Measurements from ENCODE around the gene INPP5D.

The INPP5D gene

GRCh38 chr2:233130024-233130423 is 69.9 kb downstream of the INPP5D start:
- no peak overlapping the region for H3K27ac ChIP-seq (ENCODE audit: low read depth, low read length)
- H3K9me2 ChIP-seq (replicated peaks; ENCODE audit: control insufficient read depth, low read length) = no peaks in the 10 kb centered on the region
- no peaks in the 10 kb centered on the region for H3K79me2 ChIP-seq (ENCODE audit: control insufficient read depth, low read length)
- no peaks in the 10 kb centered on the region for H4K20me1 ChIP-seq (ENCODE audit: control insufficient read depth, insufficient read depth, low read depth, low read length)
- H3K27me3 ChIP-seq (ENCODE audit: control insufficient read depth, low read length) = no peaks in the 10 kb centered on the region
- peaks cover 5% of the 10 kb centered on the region for H3K4me1 ChIP-seq (ENCODE audit: control insufficient read depth, low read length)
- no peak overlapping the region for H3K4me2 ChIP-seq (ENCODE audit: low read length)
- H3K36me3 ChIP-seq (ENCODE audit: control insufficient read depth, low read length) = peaks cover 73% of the 10 kb centered on the region
- no peak overlapping the region for H3K4me3 ChIP-seq (ENCODE audit: low read length)
- no peak for TF ChIP-seq EZH2phosphoT487 (IDR thresholded peaks at IDR 0.05; ENCODE audit: borderline replicate concordance, low read length)
- H3K9me3 ChIP-seq (ENCODE audit: control insufficient read depth, insufficient read depth, low read length) = no peaks in the 10 kb centered on the region
- no peaks in the 10 kb centered on the region for H3F3A ChIP-seq (ENCODE audit: control insufficient read depth, insufficient read depth)

- no peaks in the 10 kb centered on the region for H3K9me3 ChIP-seq (ENCODE audit: control insufficient read depth, insufficient read depth, low read length)
- no peak overlapping the region for H3K4me2 ChIP-seq (ENCODE audit: low read length)
- H3K27ac ChIP-seq (ENCODE audit: low read depth, low read length) = no peak overlapping the region
- TF ChIP-seq, protein P1, sequence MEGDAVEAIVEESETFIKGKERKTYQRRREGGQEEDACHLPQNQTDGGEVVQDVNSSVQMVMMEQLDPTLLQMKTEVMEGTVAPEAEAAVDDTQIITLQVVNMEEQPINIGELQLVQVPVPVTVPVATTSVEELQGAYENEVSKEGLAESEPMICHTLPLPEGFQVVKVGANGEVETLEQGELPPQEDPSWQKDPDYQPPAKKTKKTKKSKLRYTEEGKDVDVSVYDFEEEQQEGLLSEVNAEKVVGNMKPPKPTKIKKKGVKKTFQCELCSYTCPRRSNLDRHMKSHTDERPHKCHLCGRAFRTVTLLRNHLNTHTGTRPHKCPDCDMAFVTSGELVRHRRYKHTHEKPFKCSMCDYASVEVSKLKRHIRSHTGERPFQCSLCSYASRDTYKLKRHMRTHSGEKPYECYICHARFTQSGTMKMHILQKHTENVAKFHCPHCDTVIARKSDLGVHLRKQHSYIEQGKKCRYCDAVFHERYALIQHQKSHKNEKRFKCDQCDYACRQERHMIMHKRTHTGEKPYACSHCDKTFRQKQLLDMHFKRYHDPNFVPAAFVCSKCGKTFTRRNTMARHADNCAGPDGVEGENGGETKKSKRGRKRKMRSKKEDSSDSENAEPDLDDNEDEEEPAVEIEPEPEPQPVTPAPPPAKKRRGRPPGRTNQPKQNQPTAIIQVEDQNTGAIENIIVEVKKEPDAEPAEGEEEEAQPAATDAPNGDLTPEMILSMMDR (IDR thresholded peaks at IDR 0.05; ENCODE audit: low read depth, low read length, poor library complexity, severe bottlenecking) = no peak
- H3K79me2 ChIP-seq (ENCODE audit: control insufficient read depth, low read length) = no peaks in the 10 kb centered on the region
- no peaks in the 10 kb centered on the region for H4K20me1 ChIP-seq (ENCODE audit: control insufficient read depth, insufficient read depth, low read depth, low read length)
- H3K36me3 ChIP-seq (ENCODE audit: control insufficient read depth, low read length) = peaks cover 71% of the 10 kb centered on the region
- H3K4me3 ChIP-seq (ENCODE audit: low read length) = no peak overlapping the region
- no peaks in the 10 kb centered on the region for H3F3A ChIP-seq (ENCODE audit: control insufficient read depth, insufficient read depth)
- no peaks in the 10 kb centered on the region for H3K27me3 ChIP-seq (ENCODE audit: control insufficient read depth, low read length)
- no peaks in the 10 kb centered on the region for H3K9me2 ChIP-seq (replicated peaks; ENCODE audit: control insufficient read depth, low read length)
- H3K4me1 ChIP-seq (ENCODE audit: control insufficient read depth, low read length) = peaks cover under 1% of the 10 kb centered on the region; the same call in 1 of the 2 replicates
Measured at GRCh38 chr2:233130481-233131020, 70.4 kb downstream of the INPP5D start.

GRCh38 chr2:233131936-233132720 is 72.0 kb downstream of the INPP5D start:
- H3K27ac ChIP-seq (ENCODE audit: low read depth, low read length) = no peak overlapping the region
- H3K9me2 ChIP-seq (replicated peaks; ENCODE audit: control insufficient read depth, low read length) = no peaks in the 10 kb centered on the region
- H3K4me1 ChIP-seq (ENCODE audit: control insufficient read depth, low read length) = no peaks in the 10 kb centered on the region
- no peaks in the 10 kb centered on the region for H3K79me2 ChIP-seq (ENCODE audit: control insufficient read depth, low read length)
- H3K27me3 ChIP-seq (ENCODE audit: control insufficient read depth, low read length) = no peaks in the 10 kb centered on the region
- H3F3A ChIP-seq (ENCODE audit: control insufficient read depth, insufficient read depth) = no peaks in the 10 kb centered on the region
- H3K4me3 ChIP-seq (ENCODE audit: low read length) = no peak overlapping the region
- H3K9me3 ChIP-seq (ENCODE audit: control insufficient read depth, insufficient read depth, low read length) = no peaks in the 10 kb centered on the region
- no peaks in the 10 kb centered on the region for H4K20me1 ChIP-seq (ENCODE audit: control insufficient read depth, insufficient read depth, low read depth, low read length)
- TF ChIP-seq, protein P1 (IDR thresholded peaks at IDR 0.05; ENCODE audit: low read depth, low read length, poor library complexity, severe bottlenecking) = no peak
- TF ChIP-seq EZH2phosphoT487 (IDR thresholded peaks at IDR 0.05; ENCODE audit: borderline replicate concordance, low read length) = no peak
- H3K36me3 ChIP-seq (ENCODE audit: control insufficient read depth, low read length) = peaks cover 68% of the 10 kb centered on the region
- no peak overlapping the region for H3K4me2 ChIP-seq (ENCODE audit: low read length)

DNA sequence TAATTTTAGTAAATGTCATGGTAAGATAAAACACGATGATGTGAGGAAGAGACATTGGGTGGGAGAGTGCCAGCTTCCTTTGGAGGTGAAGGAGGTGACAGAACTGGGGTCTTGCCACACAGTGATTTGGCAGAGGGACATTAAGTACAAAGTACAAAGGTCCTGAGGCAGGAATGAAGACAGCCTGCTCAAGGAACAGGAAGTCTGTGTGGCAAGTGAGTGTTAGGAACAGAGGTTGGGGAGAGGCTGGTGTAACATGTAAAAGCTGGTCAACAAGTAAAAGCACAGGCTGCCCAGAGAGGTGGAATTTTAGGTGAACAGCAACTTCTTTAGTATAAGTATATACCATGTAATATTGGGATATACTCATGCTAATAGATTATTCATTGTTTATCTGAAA is 73.1 kb downstream of the INPP5D start:
- no peak overlapping the region for H3K4me3 ChIP-seq (ENCODE audit: low read length)
- H3K4me2 ChIP-seq (ENCODE audit: low read length) = no peak overlapping the region
- H3F3A ChIP-seq (ENCODE audit: control insufficient read depth, insufficient read depth) = no peaks in the 10 kb centered on the region
- TF ChIP-seq EZH2phosphoT487 (IDR thresholded peaks at IDR 0.05; ENCODE audit: borderline replicate concordance, low read length) = no peak
- TF ChIP-seq, protein P1 (IDR thresholded peaks at IDR 0.05; ENCODE audit: low read depth, low read length, poor library complexity, severe bottlenecking) = no peak
- H3K27ac ChIP-seq (ENCODE audit: low read depth, low read length) = no peak overlapping the region
- no peaks in the 10 kb centered on the region for H3K27me3 ChIP-seq (ENCODE audit: control insufficient read depth, low read length)
- no peaks in the 10 kb centered on the region for H3K9me3 ChIP-seq (ENCODE audit: control insufficient read depth, insufficient read depth, low read length)
- peaks cover 63% of the 10 kb centered on the region for H3K36me3 ChIP-seq (ENCODE audit: control insufficient read depth, low read length)
- no peaks in the 10 kb centered on the region for H3K4me1 ChIP-seq (ENCODE audit: control insufficient read depth, low read length)
- no peaks in the 10 kb centered on the region for H3K79me2 ChIP-seq (ENCODE audit: control insufficient read depth, low read length)
- no peaks in the 10 kb centered on the region for H3K9me2 ChIP-seq (replicated peaks; ENCODE audit: control insufficient read depth, low read length)
- no peaks in the 10 kb centered on the region for H4K20me1 ChIP-seq (ENCODE audit: control insufficient read depth, insufficient read depth, low read depth, low read length)

Measured in DOHH2 (cell line).